ENCODE data around the gene CSKMT. TPM values are rescaled to one million over a fixed set of nuclear protein-coding genes. Genes with fewer than 3 reads are reported as not detected.
A peak's percentile ranks its signal among the peaks of the same experiment; 100 is the strongest.

CSKMT gene
- total RNA-seq, 1 experiment from 2014 or later, result 63.5 TPM

DNA sequence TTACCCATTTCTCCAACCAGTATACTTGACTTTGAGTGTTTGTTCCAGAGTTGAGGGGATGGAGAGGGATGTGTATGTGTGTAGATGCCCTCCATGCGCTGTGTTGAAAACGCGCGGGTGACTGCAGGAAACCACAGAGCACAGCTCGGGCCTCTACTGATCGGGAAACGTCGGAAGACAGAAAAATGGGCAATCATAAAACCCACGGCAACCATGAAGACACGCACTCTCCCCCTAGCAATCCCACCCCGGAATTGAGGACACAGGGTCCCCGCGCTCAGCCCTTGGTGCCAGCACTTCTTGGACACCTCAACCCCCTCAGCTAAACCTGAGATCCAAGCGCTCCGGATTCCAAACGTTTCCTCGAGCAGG lies 6.1 kb downstream of the CSKMT start:
- CTCF ChIA-PET, result interaction anchor here (1.4 to 2.9 kb wide), 2 partner anchors 10 to 69 kb away, joined by 3 to 16 read pairs; partner anchors contain the start of gene MTA2

More for the DNA sequence above, 6.1 kb downstream of the CSKMT start:
- ChIA-PET RAD21 (ENCODE audit: low non-redundant PET in 1 of 2, low total read pairs in 2 of 2, uncharacterized antibody in 2 of 2, unreplicated experiment in 2 of 2) (no interaction called here), POLR2A (interaction anchor here (0.8 to 4.3 kb wide), 17 partner anchors 10 to 276 kb away, joined by 3 to 22 read pairs (median 4); partner anchors contain the start of genes AHNAK, EEF1G, INTS5 and MTA2)
- peaks cover 39 to 65% of the 10 kb centered on the region in 2 experiments for H3K4me1 ChIP-seq (ENCODE audit: control insufficient read depth in 1 of 2, insufficient read depth in 2 of 2, low read length in 2 of 2)
- peaks cover 3 to 11% of the 10 kb centered on the region in 2 experiments; a peak in 2 of 4 replicates for H3K36me3 ChIP-seq (ENCODE audit: control insufficient read depth in 1 of 2, insufficient read depth in 2 of 2, low read length in 2 of 2)
- intact Hi-C loops (cut with micrococcal nuclease), result loop anchor here (5.0 to 10.0 kb wide), 3 partner anchors 79 to 116 kb away; partner anchors contain the start of genes POLR2G, TMEM179B and TUT1
- BruUV-seq (replicated peaks), result no TSS peak
- no peak for TF ChIP-seq JUND (IDR thresholded peaks at IDR 0.05)
- no peak for TF ChIP-seq CBX3 (IDR thresholded peaks at IDR 0.05; ENCODE audit: low read depth)
- TF ChIP-seq POLR2A (IDR thresholded peaks at IDR 0.05; ENCODE audit: borderline replicate concordance, extremely low read depth, insufficient read depth, insufficient read length), result no peak
- no peak for TF ChIP-seq YY1 (IDR thresholded peaks at IDR 0.05; ENCODE audit: extremely low read depth, insufficient replicate concordance, low read depth, low read length)
- no peak for TF ChIP-seq EZH2 (IDR thresholded peaks at IDR 0.05)
- no peak for TF ChIP-seq CEBPB (IDR thresholded peaks at IDR 0.05; ENCODE audit: low read depth)
- no peak for TF ChIP-seq ZBTB33 (IDR thresholded peaks at IDR 0.05; ENCODE audit: extremely low read depth, insufficient replicate concordance, low read length)
- no peak for TF ChIP-seq FOSL1 (IDR thresholded peaks at IDR 0.05; ENCODE audit: low read depth)
- TF ChIP-seq ZFX (IDR thresholded peaks at IDR 0.05), result no peak
- TF ChIP-seq SP1 (IDR thresholded peaks at IDR 0.05; ENCODE audit: low read depth), result no peak
- no peak for TF ChIP-seq EZH2phosphoT487 (IDR thresholded peaks at IDR 0.05; ENCODE audit: borderline replicate concordance)
- no peaks in the 10 kb centered on the region for H3K27me3 ChIP-seq (ENCODE audit: insufficient read depth, low read length)
- H4K20me1 ChIP-seq (ENCODE audit: insufficient read depth), result no peaks in the 10 kb centered on the region
- peak overlapping the region; percentile 1 for H2AFZ ChIP-seq (ENCODE audit: low read depth, low read length, poor library complexity, severe bottlenecking)
- H3K9ac ChIP-seq (ENCODE audit: low read length), result peak overlapping the region; percentile 100
- H3K9me2 ChIP-seq (ENCODE audit: insufficient read depth), result no peaks in the 10 kb centered on the region
- peak overlapping the region; percentile 95 for H3K4me2 ChIP-seq (ENCODE audit: low read length)
- DNase-seq (ENCODE audit: low read depth, low spot score) (no peak), ATAC-seq (peak; percentile 10; the same call in 1 of the 2 replicates)
- peak overlapping the region; percentile 96 to 97 for H3K4me3 ChIP-seq (replicated peaks in 1 of 2; ENCODE audit: low read depth in 1 of 2, low read length in 2 of 2)
- no peaks in the 10 kb centered on the region for H3K9me3 ChIP-seq (ENCODE audit: control insufficient read depth in 1 of 2, insufficient read depth in 1 of 2, low read depth in 1 of 2, low read length in 2 of 2)
- H3K79me2 ChIP-seq (ENCODE audit: insufficient read depth, low read length), result peaks cover 76% of the 10 kb centered on the region
- H3K27ac ChIP-seq (ENCODE audit: low read depth, low read length), result peak overlapping the region; percentile 98

Measured in HCT116 (cell line).